ENCODE data around the gene DNAH14. TPM values are rescaled to one million over a fixed set of nuclear protein-coding genes. Genes with fewer than 3 reads are reported as not detected.
A peak's percentile ranks its signal among the peaks of the same experiment; 100 is the strongest.

DNAH14 gene
- total and polyA plus RNA-seq, 2 of the 4 experiments (the other 2 are of a cell fraction), result 2.7 to 3.6 TPM

DNA sequence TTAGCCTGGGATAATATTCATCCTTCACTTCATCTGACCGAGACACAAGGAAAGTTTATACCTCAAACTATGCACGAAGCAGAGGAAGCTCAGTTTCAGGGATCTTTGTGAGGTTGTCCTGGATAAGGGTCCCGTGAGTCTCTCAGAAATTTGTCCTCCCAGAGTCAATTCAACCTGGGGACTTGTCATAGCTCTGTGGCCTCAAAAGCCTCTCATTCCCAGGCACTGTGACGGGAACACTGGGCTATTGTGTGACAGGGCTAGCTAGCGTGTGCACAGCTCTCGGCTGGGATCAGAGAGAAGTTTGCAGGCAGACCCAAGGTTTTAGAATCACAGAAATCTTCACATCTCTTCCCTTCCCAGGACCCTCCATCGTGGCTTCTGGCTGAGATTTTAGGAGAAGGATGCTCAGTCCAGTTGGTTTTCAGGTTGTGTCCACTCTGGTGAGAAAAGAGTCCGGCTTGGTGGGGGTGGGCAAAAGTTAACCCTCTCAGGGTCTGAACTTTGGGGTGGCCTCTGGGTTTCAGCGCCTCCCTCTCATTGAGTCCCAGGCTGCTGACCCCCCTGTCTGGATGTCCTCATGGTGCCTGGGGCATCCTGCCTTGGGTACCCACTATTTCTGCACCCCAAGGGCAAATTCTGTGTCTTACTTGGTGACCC lies 518.8 kb downstream of the DNAH14 start:
- Histone ChIP-seq H2BK5ac (ENCODE audit: low read depth, low read length, poor library complexity, severe bottlenecking) (no peak overlapping the region), H4K20me1 (ENCODE audit: insufficient read depth, low read length) (no peaks in the 10 kb centered on the region), H2BK20ac (ENCODE audit: low read depth, low read length) (peak overlapping the region; percentile 61; the same call in 1 of the 2 replicates), H3K27me3 (ENCODE audit: control insufficient read depth, insufficient read depth, low read length) (no peaks in the 10 kb centered on the region), H3K36me3 (ENCODE audit: control insufficient read depth, insufficient read depth, low read length) (no peaks in the 10 kb centered on the region), H4K91ac (ENCODE audit: insufficient read depth, low read depth, low read length) (0 out of 2 replicates have a peak overlapping the region, but pooled peaks have one; percentile 3), H3K56ac (ENCODE audit: extremely low read depth, insufficient read depth, low read length) (no peak overlapping the region), H4K5ac (ENCODE audit: low read depth, low read length) (peak overlapping the region; percentile 50), H3K9ac (ENCODE audit: low read depth, low read length) (peak overlapping the region; percentile 8; the same call in 1 of the 2 replicates), H3K4me3 (ENCODE audit: insufficient read depth, low read depth, low read length) (no peak overlapping the region), H2BK15ac (ENCODE audit: low read depth, low read length) (no peak overlapping the region), H3K9me1 (ENCODE audit: insufficient read depth, low read length) (0 out of 2 replicates have a peak, but pooled peaks cover 5% of the 10 kb centered on the region), H3K14ac (replicated peaks; ENCODE audit: low read depth, low read length) (peak overlapping the region; percentile 77), H4K8ac (ENCODE audit: low read depth in 2 of 2, low read length in 2 of 2) (peak overlapping the region; percentile 29 to 49; a peak in 2 of 4 replicates), H2AFZ (replicated peaks; ENCODE audit: low read length, poor library complexity) (peak overlapping the region; percentile 1), H3K4me2 (ENCODE audit: low read depth, low read length) (peak overlapping the region; percentile 18), H3K4me1 (ENCODE audit: control insufficient read depth, insufficient read depth, low read length) (peaks cover 11% of the 10 kb centered on the region), H3K9me3 (ENCODE audit: control insufficient read depth, insufficient read depth, low read length) (no peaks in the 10 kb centered on the region), H3K27ac (ENCODE audit: insufficient read depth, low read length) (peak overlapping the region; percentile 19; the same call in 1 of the 2 replicates), H3K23ac (ENCODE audit: low read depth, low read length) (peak overlapping the region; percentile 69; the same call in 1 of the 2 replicates), H3K79me1 (ENCODE audit: low read depth in 1 of 2, low read length in 2 of 2) (no peaks in the 10 kb centered on the region), H3K4ac (ENCODE audit: low read depth, low read length) (peak overlapping the region; percentile 37; the same call in 1 of the 2 replicates), H2AK5ac (ENCODE audit: low read depth, low read length) (peak overlapping the region; percentile 17; the same call in 1 of the 2 replicates), H2BK120ac (ENCODE audit: low read depth, low read length) (peak overlapping the region; percentile 72), H3K18ac (ENCODE audit: low read depth, low read length) (peak overlapping the region; percentile 10), H2AK9ac (replicated peaks; ENCODE audit: low read depth, low read length, poor library complexity) (no peak overlapping the region)
- ChIA-PET POLR2A (ENCODE audit: unreplicated experiment) (no interaction called here), CTCF (no interaction called here)
- intact Hi-C loops (cut with micrococcal nuclease), result no loop called here
- DNase-seq, result no peak
- in situ Hi-C loops (cut with MboI; ENCODE audit: low sequenced_read_pairs), result no loop called here
- no peak; the same call in 1 of the 2 replicates for ATAC-seq (ENCODE audit: low read depth)
- WGBS, 2 experiments (ENCODE audit: extremely low coverage in 2 of 2, insufficient read length in 1 of 2), result 40% methylated on average over 1 of the region's 9 CpGs; no CpG with 5 or more reads in 1 of the 2 experiments
- BruUV-seq (replicated peaks), result no TSS peak
- dilution Hi-C loops (cut with HindIII; ENCODE audit: low sequenced_read_pairs, unreplicated experiment), result no loop called here
- TF ChIP-seq MAZ (IDR thresholded peaks at IDR 0.05; ENCODE audit: borderline replicate concordance, low read depth, low read length), result no peak
- no peak for TF ChIP-seq NFE2L2 (IDR thresholded peaks at IDR 0.05; ENCODE audit: low read depth, low read length)
- no peak for TF ChIP-seq CEBPB (IDR thresholded peaks at IDR 0.05; ENCODE audit: low read depth, low read length)
- no peak for TF ChIP-seq CHD1 (IDR thresholded peaks at IDR 0.05; ENCODE audit: low read depth, low read length)
- TF ChIP-seq, protein P1, sequence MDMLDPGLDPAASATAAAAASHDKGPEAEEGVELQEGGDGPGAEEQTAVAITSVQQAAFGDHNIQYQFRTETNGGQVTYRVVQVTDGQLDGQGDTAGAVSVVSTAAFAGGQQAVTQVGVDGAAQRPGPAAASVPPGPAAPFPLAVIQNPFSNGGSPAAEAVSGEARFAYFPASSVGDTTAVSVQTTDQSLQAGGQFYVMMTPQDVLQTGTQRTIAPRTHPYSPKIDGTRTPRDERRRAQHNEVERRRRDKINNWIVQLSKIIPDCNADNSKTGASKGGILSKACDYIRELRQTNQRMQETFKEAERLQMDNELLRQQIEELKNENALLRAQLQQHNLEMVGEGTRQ (IDR thresholded peaks at IDR 0.05; ENCODE audit: low read depth, low read length), result no peak
- TF ChIP-seq, protein P2, sequence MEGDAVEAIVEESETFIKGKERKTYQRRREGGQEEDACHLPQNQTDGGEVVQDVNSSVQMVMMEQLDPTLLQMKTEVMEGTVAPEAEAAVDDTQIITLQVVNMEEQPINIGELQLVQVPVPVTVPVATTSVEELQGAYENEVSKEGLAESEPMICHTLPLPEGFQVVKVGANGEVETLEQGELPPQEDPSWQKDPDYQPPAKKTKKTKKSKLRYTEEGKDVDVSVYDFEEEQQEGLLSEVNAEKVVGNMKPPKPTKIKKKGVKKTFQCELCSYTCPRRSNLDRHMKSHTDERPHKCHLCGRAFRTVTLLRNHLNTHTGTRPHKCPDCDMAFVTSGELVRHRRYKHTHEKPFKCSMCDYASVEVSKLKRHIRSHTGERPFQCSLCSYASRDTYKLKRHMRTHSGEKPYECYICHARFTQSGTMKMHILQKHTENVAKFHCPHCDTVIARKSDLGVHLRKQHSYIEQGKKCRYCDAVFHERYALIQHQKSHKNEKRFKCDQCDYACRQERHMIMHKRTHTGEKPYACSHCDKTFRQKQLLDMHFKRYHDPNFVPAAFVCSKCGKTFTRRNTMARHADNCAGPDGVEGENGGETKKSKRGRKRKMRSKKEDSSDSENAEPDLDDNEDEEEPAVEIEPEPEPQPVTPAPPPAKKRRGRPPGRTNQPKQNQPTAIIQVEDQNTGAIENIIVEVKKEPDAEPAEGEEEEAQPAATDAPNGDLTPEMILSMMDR (conservative IDR thresholded peaks at IDR 0.05; ENCODE audit: low read depth, low read length), result no peak
- TF ChIP-seq RFX5 (IDR thresholded peaks at IDR 0.05; ENCODE audit: low read depth, low read length), result no peak
- TF ChIP-seq RCOR1 (IDR thresholded peaks at IDR 0.05; ENCODE audit: insufficient replicate concordance, low read length), result no peak
- TF ChIP-seq, protein P3, sequence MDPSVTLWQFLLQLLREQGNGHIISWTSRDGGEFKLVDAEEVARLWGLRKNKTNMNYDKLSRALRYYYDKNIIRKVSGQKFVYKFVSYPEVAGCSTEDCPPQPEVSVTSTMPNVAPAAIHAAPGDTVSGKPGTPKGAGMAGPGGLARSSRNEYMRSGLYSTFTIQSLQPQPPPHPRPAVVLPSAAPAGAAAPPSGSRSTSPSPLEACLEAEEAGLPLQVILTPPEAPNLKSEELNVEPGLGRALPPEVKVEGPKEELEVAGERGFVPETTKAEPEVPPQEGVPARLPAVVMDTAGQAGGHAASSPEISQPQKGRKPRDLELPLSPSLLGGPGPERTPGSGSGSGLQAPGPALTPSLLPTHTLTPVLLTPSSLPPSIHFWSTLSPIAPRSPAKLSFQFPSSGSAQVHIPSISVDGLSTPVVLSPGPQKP (IDR thresholded peaks at IDR 0.05; ENCODE audit: borderline replicate concordance, low read depth, low read length), result no peak
- no peak for TF ChIP-seq FOS (IDR thresholded peaks at IDR 0.05; ENCODE audit: low read depth, low read length)
- TF ChIP-seq MAFK (IDR thresholded peaks at IDR 0.05; ENCODE audit: low read depth, low read length), result no peak
- no peak for TF ChIP-seq SMC3 (IDR thresholded peaks at IDR 0.05; ENCODE audit: low read depth, low read length)
- no peak for TF ChIP-seq BHLHE40 (IDR thresholded peaks at IDR 0.05; ENCODE audit: low read depth, low read length)
- TF ChIP-seq MXI1 (IDR thresholded peaks at IDR 0.05; ENCODE audit: borderline replicate concordance, low read depth, low read length), result no peak
- TF ChIP-seq POLR2A (IDR thresholded peaks at IDR 0.05; ENCODE audit: low read depth, low read length), result no peak

All from IMR-90 (cell line).